Hepatocyte (in vitro differentiated cells): ENCODE data around the gene SMAD1. TPM values are rescaled to one million over a fixed set of nuclear protein-coding genes. Genes with fewer than 3 reads are reported as not detected.

Source experiments
- DNase-seq: peaks from one replicate; pipeline ENCODE4 v3.0.0-alpha.2; 2016; ENCODE audit warnings: low spot score
- H2AFZ ChIP-seq: fragments of 200-600 bp; sonication (generic); 2 replicates; pipeline ENCODE4 v1.6.0; 2016; ENCODE audit warnings: antibody characterized with exemption, mild to moderate bottlenecking
- H3K27ac ChIP-seq: fragments of 200-600 bp; sonication (generic); 2 replicates; pipeline ENCODE4 v1.5.1; 2016; ENCODE audit warnings: mild to moderate bottlenecking
- H3K27me3 ChIP-seq: fragments of 200-600 bp; sonication (generic); 2 replicates; pipeline ENCODE4 v1.6.1; 2016
- H3K36me3 ChIP-seq: fragments of 200-600 bp; sonication (generic); replicated peaks from 2 replicates; pipeline ENCODE4 v1.5.1; 2016; ENCODE audit warnings: low read depth; ENCODE audit not compliant: insufficient read depth
- H3K4me1 ChIP-seq: fragments of 200-600 bp; sonication (generic); 2 replicates; pipeline ENCODE4 v1.5.1; 2016; ENCODE audit warnings: mild to moderate bottlenecking, moderate library complexity; ENCODE audit not compliant: insufficient read depth
- H3K4me2 ChIP-seq: fragments of 200-600 bp; sonication (generic); 2 replicates; pipeline ENCODE4 v1.6.0; 2016
- H3K4me3 ChIP-seq: fragments of 200-600 bp; sonication (generic); 2 replicates; pipeline ENCODE4 v1.5.1; 2016; ENCODE audit warnings: mild to moderate bottlenecking
- H3K79me2 ChIP-seq: fragments of 200-600 bp; sonication (generic); 2 replicates; pipeline ENCODE4 v1.6.0; 2017; ENCODE audit warnings: mild to moderate bottlenecking
- H3K9me2 ChIP-seq: fragments of 200-600 bp; sonication (generic); replicated peaks from 2 replicates; pipeline ENCODE4 v1.6.0; 2017; ENCODE audit warnings: mild to moderate bottlenecking; ENCODE audit not compliant: insufficient read depth
- H3K9me3 ChIP-seq: fragments of 200-600 bp; sonication (generic); 2 replicates; pipeline ENCODE4 v1.5.1; 2016; ENCODE audit warnings: low read depth, mild to moderate bottlenecking
- H4K20me1 ChIP-seq: fragments of 200-600 bp; sonication (generic); 2 replicates; pipeline ENCODE4 v1.6.0; 2016; ENCODE audit warnings: mild to moderate bottlenecking; ENCODE audit not compliant: insufficient read depth, poor library complexity, severe bottlenecking
- EZH2 ChIP-seq: fragments of 200-600 bp; sonication (generic); IDR thresholded peaks from 2 replicates; pipeline ENCODE4 v1.6.1; 2016; ENCODE audit warnings: antibody characterized with exemption, mild to moderate bottlenecking, borderline replicate concordance
- EZH2phosphoT487 ChIP-seq: fragments of 200-600 bp; sonication (generic); IDR thresholded peaks from one replicate; pipeline ENCODE4 v1.6.1; 2018; ENCODE audit warnings: antibody characterized with exemption, mild to moderate bottlenecking, low read depth, moderate library complexity; ENCODE audit not compliant: unreplicated experiment, severe bottlenecking
- WGBS: methylation state at CpG from one replicate; pipeline ENCODE4 v1.1.6; 2016; ENCODE audit warnings: low lambda C conversion rate; ENCODE audit errors: missing lambda C conversion rate; 5-methylcytosine and 5-hydroxymethylcytosine counted together
- polyA plus RNA-seq: library from polyadenylated mRNA; unstranded; fragments of >200 nt; fragmentation: Nextera tagmentation; extraction: Ambion mirVana; gene quantifications from 2 replicates; pipeline ENCODE4 v1.2.1, GENCODE V29; 2016
- total RNA-seq: library from RNA; depleted of rRNA; stranded (reverse); fragments of >200 nt; gene quantifications from 2 replicates; pipeline ENCODE4 v1.2.3, GENCODE V29; 2014
- TF ChIP-seq, protein P1 (sequence below): fragments of 200-600 bp; sonication (generic); IDR thresholded peaks from 2 replicates; pipeline ENCODE4 v1.5.1; 2016; ENCODE audit warnings: antibody characterized with exemption, mild to moderate bottlenecking; ENCODE audit not compliant: poor library complexity

SMAD1 gene
- total and polyA plus RNA-seq, 2 experiments from 2014 or later, result 18.1 to 24.1 TPM

DNA sequence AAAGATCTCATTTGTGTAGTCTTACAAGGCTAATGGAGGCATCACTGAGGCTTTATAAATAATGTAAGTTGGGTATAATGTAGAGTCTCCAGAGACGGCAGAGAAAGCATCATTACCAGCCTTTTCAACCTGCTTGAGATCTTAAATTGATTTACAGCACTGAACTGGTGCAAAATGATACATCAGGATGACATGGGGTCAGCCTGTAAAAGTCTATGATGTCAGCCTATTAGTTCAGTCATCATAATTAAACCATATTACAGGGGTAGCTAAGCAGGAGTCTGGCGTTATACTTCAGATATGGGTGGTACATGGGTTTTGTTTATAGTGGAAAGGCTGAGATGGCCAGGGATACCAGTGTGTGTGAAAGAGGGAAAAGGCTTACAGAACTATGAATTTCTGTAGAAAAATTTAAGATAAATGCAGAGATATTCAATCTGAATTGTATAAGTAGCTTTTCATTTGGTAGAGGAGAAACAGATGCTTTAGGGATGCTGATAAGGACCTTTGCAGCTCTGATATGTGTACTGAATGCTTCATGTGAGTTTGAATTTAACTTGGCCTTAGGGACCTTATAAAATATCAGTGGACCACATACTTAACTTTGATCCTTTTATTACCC is 2.7 kb downstream of the SMAD1 start:
- DNase-seq, result no peak
- Histone ChIP-seq H3K9me3 (no peaks in the 10 kb centered on the region), H3K79me2 (peaks cover 71% of the 10 kb centered on the region), H3K27ac (no peak overlapping the region), H3K4me1 (peaks cover 17% of the 10 kb centered on the region), H3K27me3 (no peaks in the 10 kb centered on the region), H3K36me3 (no peaks in the 10 kb centered on the region), H2AFZ (no peak overlapping the region), H3K9me2 (no peaks in the 10 kb centered on the region), H3K4me3 (no peak overlapping the region), H3K4me2 (peak overlapping the region; percentile 83), H4K20me1 (peaks cover 21% of the 10 kb centered on the region)
- TF ChIP-seq, protein P1, sequence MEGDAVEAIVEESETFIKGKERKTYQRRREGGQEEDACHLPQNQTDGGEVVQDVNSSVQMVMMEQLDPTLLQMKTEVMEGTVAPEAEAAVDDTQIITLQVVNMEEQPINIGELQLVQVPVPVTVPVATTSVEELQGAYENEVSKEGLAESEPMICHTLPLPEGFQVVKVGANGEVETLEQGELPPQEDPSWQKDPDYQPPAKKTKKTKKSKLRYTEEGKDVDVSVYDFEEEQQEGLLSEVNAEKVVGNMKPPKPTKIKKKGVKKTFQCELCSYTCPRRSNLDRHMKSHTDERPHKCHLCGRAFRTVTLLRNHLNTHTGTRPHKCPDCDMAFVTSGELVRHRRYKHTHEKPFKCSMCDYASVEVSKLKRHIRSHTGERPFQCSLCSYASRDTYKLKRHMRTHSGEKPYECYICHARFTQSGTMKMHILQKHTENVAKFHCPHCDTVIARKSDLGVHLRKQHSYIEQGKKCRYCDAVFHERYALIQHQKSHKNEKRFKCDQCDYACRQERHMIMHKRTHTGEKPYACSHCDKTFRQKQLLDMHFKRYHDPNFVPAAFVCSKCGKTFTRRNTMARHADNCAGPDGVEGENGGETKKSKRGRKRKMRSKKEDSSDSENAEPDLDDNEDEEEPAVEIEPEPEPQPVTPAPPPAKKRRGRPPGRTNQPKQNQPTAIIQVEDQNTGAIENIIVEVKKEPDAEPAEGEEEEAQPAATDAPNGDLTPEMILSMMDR, result no peak
- TF ChIP-seq EZH2 (no peak), EZH2phosphoT487 (no peak)
- WGBS, result 74% methylated on average over 2 of the region's 2 CpGs

DNA sequence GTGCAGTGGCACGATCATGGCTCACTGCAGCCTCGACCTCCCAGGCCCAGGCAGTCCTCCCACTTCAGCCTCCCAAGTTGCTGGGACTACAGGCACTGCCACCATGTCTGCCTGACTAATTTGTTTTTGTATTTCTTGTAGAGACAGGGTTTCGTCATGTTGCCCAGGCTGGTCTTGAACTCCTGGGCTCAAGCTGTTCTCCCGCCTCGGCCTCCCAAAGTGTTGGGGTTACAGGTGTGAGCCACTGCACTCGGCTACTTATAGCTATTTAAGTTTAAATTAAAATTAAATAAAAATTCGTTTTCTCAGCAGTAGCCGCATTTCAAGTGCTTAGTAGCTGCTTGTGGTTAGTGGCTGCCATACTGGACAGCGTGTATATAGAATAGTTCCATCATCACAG is 3.5 kb downstream of the SMAD1 start:
- TF ChIP-seq EZH2, result no peak
- TF ChIP-seq, protein P1, result no peak
- TF ChIP-seq EZH2phosphoT487, result no peak
- no peak for DNase-seq
- Histone ChIP-seq H3K36me3 (no peaks in the 10 kb centered on the region), H3K9me2 (no peaks in the 10 kb centered on the region), H3K79me2 (peaks cover 75% of the 10 kb centered on the region), H2AFZ (no peak overlapping the region), H3K9me3 (no peaks in the 10 kb centered on the region), H4K20me1 (peaks cover 21% of the 10 kb centered on the region), H3K4me1 (peaks cover 17% of the 10 kb centered on the region), H3K4me2 (peak overlapping the region; percentile 83), H3K27ac (no peak overlapping the region), H3K27me3 (no peaks in the 10 kb centered on the region), H3K4me3 (no peak overlapping the region)
- 97% methylated on average over 9 of the region's 9 CpGs for WGBS

DNA sequence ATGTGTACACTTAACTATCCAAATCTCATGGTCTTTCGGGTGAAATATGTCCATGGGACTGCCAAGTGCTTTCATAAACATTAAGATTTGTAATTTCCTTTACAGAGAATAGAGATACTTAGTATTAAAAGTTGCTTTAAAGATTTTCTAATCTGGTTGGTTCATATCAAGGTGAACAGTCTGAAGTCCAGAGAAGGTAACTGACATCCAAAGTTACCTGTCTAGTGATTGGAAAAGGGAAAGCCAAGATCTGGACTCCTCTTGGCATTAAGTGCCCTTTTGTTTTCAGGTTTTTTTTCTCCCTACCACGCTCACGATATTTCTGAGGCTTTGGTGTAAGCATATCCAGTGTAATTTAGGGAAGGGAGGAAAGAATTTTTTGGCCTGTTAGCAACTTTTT is 5.0 kb downstream of the SMAD1 start:
- Histone ChIP-seq H3K4me2 (no peak overlapping the region), H3K27ac (no peak overlapping the region), H3K9me3 (no peaks in the 10 kb centered on the region), H3K9me2 (no peaks in the 10 kb centered on the region), H3K4me3 (no peak overlapping the region), H3K4me1 (peaks cover 11% of the 10 kb centered on the region), H3K27me3 (no peaks in the 10 kb centered on the region), H3K36me3 (no peaks in the 10 kb centered on the region), H2AFZ (no peak overlapping the region), H3K79me2 (peaks cover 87% of the 10 kb centered on the region), H4K20me1 (peaks cover 28% of the 10 kb centered on the region)
- no peak for DNase-seq
- WGBS, result 90% methylated on average over 3 of the region's 3 CpGs
- TF ChIP-seq EZH2 (no peak), EZH2phosphoT487 (no peak)
- TF ChIP-seq, protein P1, result no peak
